Cerebellar cortex (tissue), 1 donor: ENCODE data around the gene CKAP5.

Experiments
- DNase-seq: peaks from one replicate; pipeline ENCODE4 v3.0.0-alpha.2; 2015; ENCODE audit warnings: low spot score

Gene CKAP5

DNA sequence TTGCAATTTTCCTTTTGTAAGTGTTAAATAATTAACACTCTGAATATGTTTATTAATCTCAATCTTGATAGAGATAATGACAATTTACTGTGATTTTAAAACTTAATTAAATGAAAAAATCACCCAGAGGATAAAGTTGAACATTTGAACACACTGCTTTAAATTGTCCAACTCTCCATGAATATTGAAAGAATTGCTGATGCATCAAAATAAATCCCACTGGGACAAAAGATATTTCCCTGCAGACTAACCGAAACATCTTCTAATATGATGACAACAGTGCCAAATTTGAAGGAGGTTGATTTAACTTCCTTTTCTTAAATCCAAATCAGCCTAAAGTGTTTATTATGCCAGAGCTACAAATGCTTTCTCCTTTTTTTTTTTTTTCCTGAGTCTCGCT, 79.4 kb downstream of the CKAP5 start:
- DNase-seq, result no peak

DNA sequence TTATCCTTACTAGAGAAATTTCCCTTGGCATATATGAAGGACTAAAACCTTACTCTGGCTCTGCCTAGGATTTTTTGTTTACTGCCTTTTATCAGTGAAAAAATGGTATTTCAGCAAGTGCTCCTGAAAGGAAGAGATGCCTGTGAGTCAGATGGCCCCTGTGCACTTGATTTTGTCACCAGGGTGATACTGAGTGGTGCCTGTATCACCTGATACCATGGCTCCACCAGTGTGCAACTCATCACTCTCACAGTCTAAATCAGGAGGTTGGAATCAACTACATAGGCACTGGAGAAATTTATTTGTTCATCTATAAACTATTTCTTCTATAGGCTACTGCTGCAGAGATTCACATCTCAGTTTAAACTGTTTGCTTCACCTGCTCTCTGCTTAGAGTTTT, 83.8 kb downstream of the CKAP5 start:
- no peak for DNase-seq

DNA sequence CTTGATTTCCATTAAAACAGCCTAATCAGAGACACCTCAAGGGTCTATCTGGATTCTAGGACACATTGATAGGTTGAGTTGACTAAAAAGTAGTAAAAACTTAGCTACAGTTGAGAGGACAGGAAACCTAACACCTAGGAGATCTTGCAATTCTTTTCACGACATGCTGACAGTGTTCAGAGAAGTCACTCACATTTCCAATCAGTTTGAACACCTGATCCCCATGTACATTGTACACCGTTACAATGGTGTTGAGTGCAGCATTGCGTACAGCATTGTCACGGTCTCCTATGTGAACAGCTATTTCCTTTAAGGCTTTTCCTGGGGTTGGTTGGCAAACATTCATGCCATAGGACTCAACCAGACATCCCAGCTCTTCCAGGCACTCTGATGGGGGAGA, 84.3 kb downstream of the CKAP5 start:
- DNase-seq, result no peak

DNA sequence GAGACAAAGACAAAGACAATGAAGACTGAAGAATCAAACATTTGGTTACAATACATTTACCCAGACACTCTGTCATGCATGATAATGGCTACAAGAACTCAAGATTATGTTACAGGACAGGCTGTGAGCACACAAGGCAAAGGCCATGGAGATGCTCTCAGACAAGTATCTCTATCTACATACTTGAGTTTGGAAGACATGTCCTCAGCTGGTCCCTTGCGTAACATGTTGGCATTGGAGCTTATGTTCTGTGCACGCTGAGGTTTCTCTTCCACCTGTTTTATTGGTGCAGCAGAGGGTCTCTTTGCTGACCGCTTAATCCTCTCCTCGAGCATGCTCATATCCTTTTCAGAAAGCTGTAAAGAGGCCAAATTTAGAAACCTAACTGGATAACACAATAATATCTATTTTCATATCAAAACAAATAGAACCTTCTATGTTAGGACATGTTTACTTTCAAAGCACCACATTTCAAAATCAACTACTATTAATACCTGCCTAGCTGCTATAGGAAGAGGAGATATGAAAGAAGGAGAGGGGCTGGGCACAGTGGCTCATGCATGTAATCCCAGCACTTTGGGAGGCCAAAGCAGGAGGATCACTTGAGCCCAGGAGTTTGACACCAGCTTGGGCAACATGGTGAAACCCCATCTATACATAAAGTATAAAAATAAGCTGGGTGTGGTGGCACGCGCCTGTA, 85.5 kb downstream of the CKAP5 start:
- DNase-seq, result no peak

DNA sequence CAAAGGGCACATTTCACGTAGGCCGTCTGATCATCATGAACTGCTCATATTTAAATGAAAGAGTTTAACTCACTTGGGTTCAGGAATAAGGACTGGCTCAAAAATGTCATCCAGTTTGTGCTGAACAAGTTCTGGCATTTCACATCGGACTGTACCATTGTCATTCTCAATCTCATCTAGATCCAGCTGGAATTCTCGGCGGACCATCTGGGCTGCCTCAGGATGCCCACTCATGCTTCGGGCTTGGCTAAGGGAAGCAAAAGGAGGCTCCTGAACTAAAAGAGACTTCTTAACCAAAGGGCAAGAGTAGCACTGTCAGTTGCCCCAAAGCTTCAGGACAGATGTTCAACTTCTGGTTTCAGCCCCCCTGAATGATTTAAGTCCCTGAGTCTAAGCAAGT, 86.9 kb downstream of the CKAP5 start:
- DNase-seq, result peak; percentile 40

DNA sequence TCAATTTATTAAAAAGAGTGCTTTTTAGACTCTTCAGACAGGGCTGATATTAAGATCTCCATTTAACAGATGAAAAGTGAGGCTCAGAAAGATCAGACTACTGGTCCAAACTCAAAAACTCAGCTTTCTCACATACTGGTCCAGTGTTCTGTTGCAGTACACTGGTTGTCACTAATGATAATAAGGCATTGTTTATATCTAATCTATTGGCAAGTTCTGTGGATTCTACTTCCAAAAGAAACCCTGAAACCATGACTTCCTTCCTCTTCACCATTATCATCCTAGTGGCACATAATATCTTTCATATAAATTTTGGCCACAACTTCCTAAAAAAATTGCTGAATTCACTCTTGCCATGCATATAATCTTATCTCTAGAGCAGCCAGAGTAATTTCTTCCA, 90.1 kb downstream of the CKAP5 start:
- DNase-seq, result no peak

DNA sequence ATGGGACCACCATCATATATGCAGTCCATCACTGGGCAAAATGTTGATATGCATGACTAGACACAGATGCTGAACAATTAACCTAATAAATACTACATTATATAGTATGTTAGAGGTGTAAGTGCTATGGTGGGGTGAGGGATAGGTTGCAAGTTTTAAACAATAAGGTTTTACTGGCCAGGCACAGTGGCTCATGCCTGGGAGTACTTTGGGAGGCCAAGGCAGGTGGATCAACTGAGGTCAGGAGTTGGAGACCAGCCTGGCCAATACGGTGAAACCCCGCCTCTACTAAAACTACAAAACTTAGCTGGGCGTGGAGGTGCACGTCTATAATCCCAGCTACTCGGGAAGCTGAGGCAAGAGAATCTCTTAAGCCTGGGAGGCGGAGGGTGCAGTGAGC, 98.9 kb downstream of the CKAP5 start:
- DNase-seq, result no peak

DNA sequence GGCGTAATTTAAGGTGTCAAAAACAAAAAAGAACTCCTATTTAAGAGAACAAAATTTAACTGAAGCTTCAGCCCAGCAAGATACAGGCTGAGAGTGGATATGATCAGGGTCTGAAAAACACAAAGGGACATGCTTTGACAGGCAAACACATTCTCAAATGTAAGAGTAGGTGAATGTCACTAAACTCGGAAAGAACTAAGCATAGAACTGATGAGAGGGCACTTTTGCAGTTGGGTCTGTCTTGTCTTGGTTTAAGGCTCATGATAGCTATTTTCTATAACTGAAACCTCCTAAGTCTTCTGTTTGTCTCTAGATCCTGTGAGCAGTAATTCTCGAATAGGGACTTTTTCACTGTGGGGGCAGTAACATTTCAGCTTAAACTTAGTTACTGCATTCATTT, 100.1 kb downstream of the CKAP5 start:
- no peak for DNase-seq

DNA sequence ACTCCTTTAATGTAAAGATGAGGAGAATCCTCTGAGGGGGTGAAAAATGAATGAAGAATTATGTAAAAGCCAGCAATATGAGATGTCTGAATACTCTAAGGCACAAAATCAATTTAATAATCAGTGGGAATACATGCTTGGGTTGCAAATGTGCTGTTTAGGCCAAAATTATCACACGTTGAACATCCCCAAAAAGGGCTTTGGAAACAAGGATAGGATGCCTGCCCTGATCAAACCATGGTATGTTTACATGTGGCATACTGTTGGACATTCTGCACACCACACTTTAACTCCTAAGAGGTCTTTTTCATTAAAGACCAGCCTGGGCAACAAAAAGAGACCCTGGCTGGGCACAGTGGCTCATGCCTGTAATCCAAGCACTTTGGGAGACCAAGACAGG, 100.8 kb downstream of the CKAP5 start:
- DNase-seq, result no peak

DNA sequence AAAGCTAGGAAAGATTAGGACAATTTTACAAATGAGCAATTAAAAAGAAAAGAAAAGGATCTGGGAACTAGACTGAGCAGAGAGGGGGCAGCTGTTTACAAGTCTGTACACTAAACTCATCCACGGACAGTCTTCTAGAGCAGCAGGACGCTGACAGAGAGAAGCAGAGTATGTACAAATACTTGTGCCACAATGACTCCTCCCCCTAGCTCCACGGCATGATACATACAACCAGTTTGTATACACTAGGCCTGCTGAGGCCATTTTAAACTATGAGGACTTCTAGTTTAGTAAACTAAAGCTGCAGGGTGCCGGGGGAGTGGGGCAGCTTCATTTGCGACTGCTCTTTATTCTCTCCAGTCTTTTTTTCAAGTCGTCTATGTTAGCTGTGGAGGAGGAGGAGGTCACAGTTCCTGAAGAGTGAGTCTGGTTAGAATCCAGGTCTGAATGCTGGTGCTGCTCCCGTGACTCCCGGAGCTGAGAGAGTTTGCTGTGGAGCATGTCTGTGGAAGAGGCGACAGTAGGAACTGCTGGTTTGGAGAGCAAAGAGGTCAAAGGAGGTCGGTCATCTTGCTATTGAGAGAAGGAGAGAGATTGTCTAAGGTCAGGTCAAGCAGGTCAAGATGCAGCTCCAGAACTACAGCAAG, 102.3 kb downstream of the CKAP5 start:
- no peak for DNase-seq

DNA sequence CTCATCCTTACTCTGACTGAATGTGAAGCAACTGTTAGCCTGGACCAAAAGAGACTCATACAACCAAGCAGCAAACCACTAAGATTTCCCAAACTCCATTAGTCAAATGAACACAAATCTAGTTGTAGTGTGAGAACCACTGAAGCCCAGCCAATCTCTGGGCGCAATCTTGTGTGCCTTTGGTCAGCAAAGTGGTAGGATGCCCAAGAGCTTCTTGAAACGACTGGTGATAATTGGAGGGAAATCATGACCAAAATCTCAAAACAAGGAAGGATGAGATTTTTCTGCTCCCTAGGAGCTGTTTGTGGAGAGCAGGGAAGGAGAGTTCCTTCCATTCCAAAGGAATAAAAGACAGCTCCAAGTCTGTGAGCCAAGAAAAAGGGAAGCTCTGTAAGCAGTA, 103.0 kb downstream of the CKAP5 start:
- no peak for DNase-seq

DNA sequence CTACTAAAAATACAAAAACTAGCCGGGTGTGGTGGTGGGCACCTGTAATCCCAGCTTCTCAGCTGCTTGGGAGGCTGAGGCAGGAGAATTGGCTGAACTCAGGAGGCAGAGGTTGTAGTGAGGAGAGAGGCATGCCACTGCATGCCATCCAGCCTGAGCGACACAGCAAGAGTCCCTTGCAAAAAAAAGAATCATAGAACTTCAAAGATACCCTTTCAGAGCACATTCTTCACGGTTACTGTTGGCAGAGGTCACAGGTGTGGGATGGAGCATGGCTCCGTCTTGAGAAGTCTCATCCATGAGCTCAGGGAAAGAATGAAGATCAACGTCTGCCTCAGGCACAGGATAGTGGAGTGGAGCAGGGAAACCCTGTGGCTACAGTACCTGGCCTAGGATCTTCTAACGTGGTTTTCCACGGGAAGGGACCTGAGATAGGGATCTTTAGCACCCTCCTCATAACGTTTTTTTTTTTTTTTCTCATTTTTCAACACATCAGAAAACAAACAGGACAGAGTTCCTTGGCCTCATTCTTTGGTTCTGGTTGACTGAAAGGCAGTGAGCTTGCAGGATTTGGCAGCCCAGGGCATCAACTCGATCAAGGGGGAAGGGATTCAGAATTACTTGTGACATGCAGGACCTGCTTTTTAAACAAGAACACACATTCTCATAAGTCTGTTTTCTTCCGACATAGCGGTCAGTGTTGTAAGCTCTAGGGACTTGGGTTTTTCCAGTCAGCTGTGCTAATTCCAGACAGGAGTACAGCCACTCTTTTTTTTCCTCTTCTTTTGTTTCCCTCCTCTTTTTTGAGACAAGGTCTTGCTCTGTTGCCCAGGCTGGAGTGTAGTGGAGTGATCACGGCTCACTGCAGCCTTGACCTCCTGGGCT, 104.2 kb downstream of the CKAP5 start:
- DNase-seq, result no peak

DNA sequence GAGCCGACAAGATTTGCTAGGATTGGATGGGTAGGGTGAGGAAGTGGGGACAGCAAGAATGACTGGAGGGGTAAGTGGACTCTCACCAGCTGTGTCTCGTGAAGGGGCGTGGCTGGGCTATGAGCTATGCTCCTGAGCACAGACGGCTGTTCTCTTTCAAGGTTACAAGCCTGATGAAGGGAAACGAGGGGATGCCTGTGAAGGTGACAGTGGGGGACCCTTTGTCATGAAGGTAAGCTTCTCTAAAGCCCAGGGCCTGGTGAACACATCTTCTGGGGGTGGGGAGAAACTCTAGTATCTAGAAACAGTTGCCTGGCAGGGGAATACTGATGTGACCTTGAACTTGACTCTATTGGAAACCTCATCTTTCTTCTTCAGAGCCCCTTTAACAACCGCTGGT, 107.2 kb downstream of the CKAP5 start:
- no peak for DNase-seq

DNA sequence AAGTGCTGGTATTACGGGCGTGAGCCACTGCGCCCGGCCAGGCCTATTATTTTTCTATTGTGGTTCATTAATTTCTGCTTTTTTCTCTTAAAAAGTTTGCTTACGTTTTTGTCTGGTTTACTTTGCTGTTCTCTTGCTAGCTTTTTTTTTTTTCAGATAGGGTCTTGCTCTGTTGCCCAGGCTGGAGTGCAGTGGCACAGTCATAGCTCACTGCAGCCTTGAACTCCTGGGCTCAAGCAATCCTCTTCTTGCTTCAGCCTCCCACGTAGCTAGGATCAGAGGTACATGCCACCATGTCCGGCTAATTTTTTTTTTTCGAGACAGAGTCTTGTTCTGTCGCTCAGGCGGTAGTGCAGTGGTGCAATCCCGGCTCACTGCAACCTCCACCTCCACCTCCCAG, 108.4 kb downstream of the CKAP5 start:
- DNase-seq, result no peak

DNA sequence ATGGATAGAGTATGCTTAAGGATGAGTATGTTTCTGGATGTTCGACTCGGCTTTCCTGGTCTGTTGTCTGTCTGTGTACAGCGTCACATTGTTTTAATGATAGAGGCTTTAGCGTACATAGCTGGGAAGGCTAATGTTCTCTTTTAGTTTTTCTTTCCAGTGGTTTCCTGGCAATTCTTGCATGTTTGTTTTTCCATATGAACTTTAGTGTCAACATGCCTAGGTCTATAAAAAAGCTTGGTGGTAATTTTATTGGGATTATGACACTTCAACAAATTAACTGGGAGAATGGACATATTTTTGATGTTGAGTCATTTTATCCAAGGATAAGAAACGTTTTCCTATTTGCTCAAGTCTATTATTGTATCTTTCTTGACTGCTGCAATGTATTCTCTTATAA, 109.5 kb downstream of the CKAP5 start:
- DNase-seq, result no peak

DNA sequence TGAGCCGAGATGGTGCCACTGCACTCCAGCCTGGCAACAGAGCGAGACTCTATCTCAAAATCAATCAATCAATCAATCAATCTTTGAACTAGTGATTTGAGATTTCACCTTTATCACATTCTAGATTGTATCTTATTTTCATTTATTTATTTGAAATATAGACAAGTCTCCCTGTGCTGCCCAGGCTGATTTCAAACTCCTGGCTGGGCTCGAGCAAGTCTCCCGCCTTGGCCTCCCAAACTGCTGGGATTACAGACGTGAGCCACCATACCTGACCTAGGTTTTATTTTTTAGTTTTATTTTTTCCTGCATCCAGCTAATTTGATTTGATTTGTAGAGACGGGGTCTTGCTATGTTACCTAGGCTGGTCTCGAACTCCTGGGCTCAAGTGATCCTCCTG, 109.9 kb downstream of the CKAP5 start:
- DNase-seq, result no peak

DNA sequence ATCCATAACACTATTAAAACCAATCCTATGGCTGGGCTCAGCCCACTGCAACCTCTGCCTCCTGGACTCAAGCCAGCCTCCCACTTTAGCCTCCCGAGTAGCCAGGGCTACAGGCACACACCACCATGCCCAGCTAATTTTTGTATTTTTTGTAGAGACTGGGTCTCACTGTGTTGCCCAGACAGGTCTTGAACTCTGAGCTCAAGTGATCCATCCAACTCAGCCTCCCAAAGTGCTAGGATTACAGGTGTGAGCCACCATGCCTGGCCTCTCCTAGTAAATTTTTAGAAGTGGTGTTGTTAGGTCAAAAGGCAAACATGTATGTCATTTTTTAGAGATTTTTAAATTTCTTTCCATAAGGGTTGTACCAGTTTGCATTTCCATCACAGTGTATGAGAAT, 112.8 kb downstream of the CKAP5 start:
- DNase-seq, result no peak

DNA sequence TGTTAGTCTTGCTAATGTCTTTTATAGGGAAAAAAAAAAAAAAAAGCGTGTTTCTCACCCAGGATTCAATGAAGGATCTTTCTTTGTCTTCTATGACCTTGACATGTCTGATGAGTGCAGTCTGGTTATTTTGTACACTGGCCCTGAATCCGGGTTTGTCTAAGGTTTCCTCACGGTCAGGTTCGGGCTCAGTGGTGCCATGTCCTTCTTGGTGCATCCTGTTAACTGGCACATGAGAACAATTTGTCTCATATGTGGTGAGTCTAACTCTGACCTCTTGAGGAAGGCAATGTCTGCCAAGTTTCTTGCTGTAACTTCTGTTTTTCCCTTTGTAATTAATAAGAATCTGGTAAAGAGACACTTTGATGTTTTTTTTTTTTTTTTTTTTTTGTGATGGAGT, 114.5 kb downstream of the CKAP5 start:
- DNase-seq, result no peak

DNA sequence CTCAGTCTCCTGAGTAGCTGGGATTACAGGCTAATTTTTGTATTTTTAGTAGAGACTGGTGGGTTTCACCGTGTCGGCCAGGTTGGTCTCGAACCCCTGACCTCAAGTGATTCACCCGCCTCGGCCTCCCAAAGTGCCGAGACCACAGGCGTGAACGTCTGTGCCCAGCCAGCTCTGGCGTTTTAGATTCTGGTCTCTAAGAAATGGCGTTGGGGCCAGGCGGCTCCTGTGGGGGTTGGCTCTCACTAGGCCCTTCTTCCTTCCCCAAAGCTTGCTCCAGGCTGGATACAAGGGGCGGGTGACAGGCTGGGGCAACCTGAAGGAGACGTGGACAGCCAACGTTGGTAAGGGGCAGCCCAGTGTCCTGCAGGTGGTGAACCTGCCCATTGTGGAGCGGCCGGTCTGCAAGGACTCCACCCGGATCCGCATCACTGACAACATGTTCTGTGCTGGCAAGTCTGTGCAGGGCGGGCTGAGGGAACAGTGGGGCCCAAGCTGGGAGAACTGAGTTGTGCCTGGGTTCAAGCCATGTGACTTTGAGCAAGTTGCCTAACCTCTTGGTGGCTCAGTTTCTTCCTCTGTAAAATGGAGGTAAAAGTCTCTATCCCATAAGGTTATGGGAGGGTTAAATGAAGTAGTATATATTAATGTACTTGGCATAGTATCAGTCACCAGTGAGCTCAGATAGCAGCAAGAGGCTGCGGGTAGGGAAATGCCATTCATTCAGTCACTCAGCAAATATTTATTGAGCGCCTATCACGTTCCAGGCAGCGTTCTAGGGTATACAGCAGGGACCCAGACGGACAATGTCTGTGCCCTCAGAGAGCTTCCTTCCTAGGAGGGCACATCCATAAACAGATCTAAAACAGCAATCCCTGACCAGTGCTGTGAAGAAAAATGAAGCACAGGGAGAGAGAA, 116.7 kb downstream of the CKAP5 start:
- no peak for DNase-seq

DNA sequence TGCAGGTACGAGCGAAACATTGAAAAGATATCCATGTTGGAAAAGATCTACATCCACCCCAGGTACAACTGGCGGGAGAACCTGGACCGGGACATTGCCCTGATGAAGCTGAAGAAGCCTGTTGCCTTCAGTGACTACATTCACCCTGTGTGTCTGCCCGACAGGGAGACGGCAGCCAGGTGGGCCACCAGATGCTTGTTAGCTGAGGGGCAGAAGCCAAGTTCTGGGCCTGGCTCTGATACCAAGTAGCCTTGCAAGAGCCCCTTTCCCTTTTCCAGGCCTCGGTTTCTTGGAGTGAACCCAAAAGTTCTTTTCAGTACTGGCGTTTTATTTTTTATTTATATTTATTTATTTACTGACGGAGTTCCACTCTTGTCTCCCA, 117.4 kb downstream of the CKAP5 start:
- no peak for DNase-seq

DNA sequence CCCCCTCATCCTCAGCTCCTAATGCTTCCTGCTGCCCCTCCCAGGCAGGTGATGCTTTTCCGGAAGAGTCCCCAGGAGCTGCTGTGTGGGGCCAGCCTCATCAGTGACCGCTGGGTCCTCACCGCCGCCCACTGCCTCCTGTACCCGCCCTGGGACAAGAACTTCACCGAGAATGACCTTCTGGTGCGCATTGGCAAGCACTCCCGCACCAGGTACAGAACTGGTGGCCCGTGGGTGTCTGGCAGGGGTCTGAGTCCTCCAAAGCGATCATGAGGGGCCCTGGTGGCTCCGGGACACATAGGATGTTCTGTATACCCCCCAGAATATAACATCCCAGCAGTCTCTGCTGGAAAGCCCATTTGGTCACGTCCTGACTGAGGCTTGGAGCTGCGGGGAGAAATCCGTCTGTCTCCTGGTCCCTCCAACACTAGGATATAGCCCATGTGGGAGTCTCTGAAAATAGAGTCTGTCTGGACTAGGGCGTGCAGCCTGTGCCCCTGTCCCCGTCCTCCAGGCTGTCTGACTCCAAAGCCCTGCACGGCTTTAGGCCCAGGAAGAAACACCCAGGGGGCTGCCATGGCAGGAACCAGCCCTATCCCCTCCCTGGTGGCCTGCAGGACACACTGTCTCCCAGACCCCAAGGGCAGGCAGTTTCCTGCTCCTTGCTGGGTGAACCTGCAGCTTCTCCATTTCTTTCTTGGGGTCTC, 118.0 kb downstream of the CKAP5 start:
- DNase-seq, result no peak
